Measurements from ENCODE around the gene NINL.

The NINL gene

GRCh38 chr20:25533920-25534700 is 51.2 kb downstream of the NINL start:
- H3K27ac ChIP-seq (replicated peaks; ENCODE audit: low read length), result no peak overlapping the region
- DNase-seq (ENCODE audit: low spot score), result no peak
- peaks cover 6 to 17% of the 10 kb centered on the region in 2 donors for H3K4me1 ChIP-seq (ENCODE audit: control insufficient read depth in 2 of 2, insufficient read depth in 1 of 2, low read depth in 1 of 2, low read length in 2 of 2)
- no peak overlapping the region for H3K14ac ChIP-seq (ENCODE audit: low read length)
- H3K9me3 ChIP-seq (replicated peaks in 1 of 2; ENCODE audit: control insufficient read depth in 2 of 2, insufficient read depth in 1 of 2, low read depth in 1 of 2, low read length in 2 of 2), result no peaks in the 10 kb centered on the region
- H3K4ac ChIP-seq (ENCODE audit: low read length), result no peak overlapping the region
- no peak overlapping the region for H2BK12ac ChIP-seq (ENCODE audit: low read length)
- no peak overlapping the region for H4K91ac ChIP-seq (ENCODE audit: low read depth, low read length, poor library complexity)
- no peak overlapping the region for H2AFZ ChIP-seq (ENCODE audit: low read length)
- H3K4me3 ChIP-seq (ENCODE audit: low read length in 2 of 2), result no peak overlapping the region
- no peak overlapping the region for H3K9ac ChIP-seq (ENCODE audit: low read depth, low read length, poor library complexity)
- WGBS, 2 donors (ENCODE audit: extremely low coverage in 2 of 2, insufficient read length in 2 of 2, insufficient replicate concordance in 1 of 2), result no CpG with 5 or more reads among the region's 4 CpGs
- no peak overlapping the region for H2AK5ac ChIP-seq (ENCODE audit: low read depth, low read length)
- H2BK15ac ChIP-seq (ENCODE audit: low read length), result no peak overlapping the region
- peaks cover 4 to 14% of the 10 kb centered on the region in 2 donors for H3K36me3 ChIP-seq (replicated peaks in 1 of 2; ENCODE audit: control insufficient read depth in 2 of 2, insufficient read depth in 2 of 2, low read length in 2 of 2)
- no peak overlapping the region for H2BK120ac ChIP-seq (ENCODE audit: low read depth, low read length)
- peaks cover 8% of the 10 kb centered on the region for H3K79me1 ChIP-seq (ENCODE audit: low read depth, low read length)
- no peak overlapping the region for H2BK5ac ChIP-seq (ENCODE audit: low read length)
- no peaks in the 10 kb centered on the region for H3K27me3 ChIP-seq (ENCODE audit: control insufficient read depth in 3 of 3, insufficient read depth in 3 of 3, low read depth in 1 of 3, low read length in 3 of 3)
- H3K23ac ChIP-seq (ENCODE audit: low read depth, low read length, poor library complexity), result no peak overlapping the region
- H3K18ac ChIP-seq (ENCODE audit: low read length), result no peak overlapping the region
- H4K8ac ChIP-seq (ENCODE audit: low read depth, low read length), result no peak overlapping the region
- H3K4me2 ChIP-seq (ENCODE audit: insufficient read depth, low read length, poor library complexity, severe bottlenecking), result no peak overlapping the region

- Histone ChIP-seq H3K14ac (ENCODE audit: low read length) (no peak overlapping the region), H3K9ac (ENCODE audit: low read depth, low read length, poor library complexity) (no peak overlapping the region), H3K23ac (ENCODE audit: low read depth, low read length, poor library complexity) (no peak overlapping the region), H3K4ac (ENCODE audit: low read length) (no peak overlapping the region), H3K4me2 (ENCODE audit: insufficient read depth, low read length, poor library complexity, severe bottlenecking) (no peak overlapping the region), H3K4me1 (ENCODE audit: control insufficient read depth in 2 of 2, insufficient read depth in 1 of 2, low read depth in 1 of 2, low read length in 2 of 2) (peaks cover 6 to 17% of the 10 kb centered on the region in 2 donors), H2AK5ac (ENCODE audit: low read depth, low read length) (no peak overlapping the region), H3K27me3 (ENCODE audit: control insufficient read depth in 3 of 3, insufficient read depth in 3 of 3, low read depth in 1 of 3, low read length in 3 of 3) (no peaks in the 10 kb centered on the region), H3K79me1 (ENCODE audit: low read depth, low read length) (peaks cover 5% of the 10 kb centered on the region), H2BK5ac (ENCODE audit: low read length) (no peak overlapping the region), H3K18ac (ENCODE audit: low read length) (no peak overlapping the region), H2BK120ac (ENCODE audit: low read depth, low read length) (no peak overlapping the region), H2BK12ac (ENCODE audit: low read length) (no peak overlapping the region), H3K27ac (replicated peaks; ENCODE audit: low read length) (no peak overlapping the region), H4K8ac (ENCODE audit: low read depth, low read length) (no peak overlapping the region), H2BK15ac (ENCODE audit: low read length) (no peak overlapping the region), H3K36me3 (replicated peaks in 1 of 2; ENCODE audit: control insufficient read depth in 2 of 2, insufficient read depth in 2 of 2, low read length in 2 of 2) (peaks cover 3 to 15% of the 10 kb centered on the region in 2 donors), H2AFZ (ENCODE audit: low read length) (no peak overlapping the region), H3K4me3 (ENCODE audit: low read length in 2 of 2) (no peak overlapping the region), H3K9me3 (replicated peaks in 1 of 2; ENCODE audit: control insufficient read depth in 2 of 2, insufficient read depth in 1 of 2, low read depth in 1 of 2, low read length in 2 of 2) (no peaks in the 10 kb centered on the region), H4K91ac (ENCODE audit: low read depth, low read length, poor library complexity) (no peak overlapping the region)
- no CpG with 5 or more reads among the region's 11 CpGs for WGBS, 2 donors (ENCODE audit: extremely low coverage in 2 of 2, insufficient read length in 2 of 2, insufficient replicate concordance in 1 of 2)
- DNase-seq (ENCODE audit: low spot score), result no peak
Measured at GRCh38 chr20:25532971-25533391, 52.4 kb downstream of the NINL start.

GRCh38 chr20:25532015-25532751 is 53.1 kb downstream of the NINL start:
- Histone ChIP-seq H4K91ac (ENCODE audit: low read depth, low read length, poor library complexity) (no peak overlapping the region), H3K18ac (ENCODE audit: low read length) (no peak overlapping the region), H3K9ac (ENCODE audit: low read depth, low read length, poor library complexity) (no peak overlapping the region), H3K36me3 (replicated peaks in 1 of 2; ENCODE audit: control insufficient read depth in 2 of 2, insufficient read depth in 2 of 2, low read length in 2 of 2) (peaks cover 0 to 12% of the 10 kb centered on the region in 2 donors), H2AK5ac (ENCODE audit: low read depth, low read length) (no peak overlapping the region), H3K79me1 (ENCODE audit: low read depth, low read length) (peaks cover 5% of the 10 kb centered on the region), H4K8ac (ENCODE audit: low read depth, low read length) (no peak overlapping the region), H2BK15ac (ENCODE audit: low read length) (no peak overlapping the region), H3K27me3 (ENCODE audit: control insufficient read depth in 3 of 3, insufficient read depth in 3 of 3, low read depth in 1 of 3, low read length in 3 of 3) (no peaks in the 10 kb centered on the region), H2AFZ (ENCODE audit: low read length) (no peak overlapping the region), H2BK12ac (ENCODE audit: low read length) (no peak overlapping the region), H2BK5ac (ENCODE audit: low read length) (no peak overlapping the region), H3K23ac (ENCODE audit: low read depth, low read length, poor library complexity) (no peak overlapping the region), H3K4me3 (ENCODE audit: low read length in 2 of 2) (no peak overlapping the region), H3K9me3 (replicated peaks in 1 of 2; ENCODE audit: control insufficient read depth in 2 of 2, insufficient read depth in 1 of 2, low read depth in 1 of 2, low read length in 2 of 2) (no peaks in the 10 kb centered on the region), H3K4me1 (ENCODE audit: control insufficient read depth in 2 of 2, insufficient read depth in 1 of 2, low read depth in 1 of 2, low read length in 2 of 2) (peaks cover 6 to 17% of the 10 kb centered on the region in 2 donors), H2BK120ac (ENCODE audit: low read depth, low read length) (no peak overlapping the region), H3K14ac (ENCODE audit: low read length) (no peak overlapping the region), H3K4ac (ENCODE audit: low read length) (no peak overlapping the region), H3K27ac (replicated peaks; ENCODE audit: low read length) (no peak overlapping the region), H3K4me2 (ENCODE audit: insufficient read depth, low read length, poor library complexity, severe bottlenecking) (no peak overlapping the region)
- peak; percentile 15 for DNase-seq (ENCODE audit: low spot score)
- no CpG with 5 or more reads among the region's 12 CpGs for WGBS, 2 donors (ENCODE audit: extremely low coverage in 2 of 2, insufficient read length in 2 of 2, insufficient replicate concordance in 1 of 2)

GRCh38 chr20:25529295-25529951 is 55.9 kb downstream of the NINL start:
- WGBS, 2 donors (ENCODE audit: extremely low coverage in 2 of 2, insufficient read length in 2 of 2, insufficient replicate concordance in 1 of 2), result no CpG with 5 or more reads among the region's 9 CpGs
- Histone ChIP-seq H2AFZ (ENCODE audit: low read length) (no peak overlapping the region), H3K27ac (replicated peaks; ENCODE audit: low read length) (no peak overlapping the region)

More at GRCh38 chr20:25529295-25529951, 55.9 kb downstream of the NINL start:
- DNase-seq (ENCODE audit: low spot score), result no peak
- Histone ChIP-seq H3K23ac (ENCODE audit: low read depth, low read length, poor library complexity) (no peak overlapping the region), H3K9ac (ENCODE audit: low read depth, low read length, poor library complexity) (no peak overlapping the region), H3K36me3 (replicated peaks in 1 of 2; ENCODE audit: control insufficient read depth in 2 of 2, insufficient read depth in 2 of 2, low read length in 2 of 2) (peaks cover 1 to 30% of the 10 kb centered on the region in 2 donors), H2BK120ac (ENCODE audit: low read depth, low read length) (no peak overlapping the region), H2BK5ac (ENCODE audit: low read length) (no peak overlapping the region), H3K27me3 (ENCODE audit: control insufficient read depth in 3 of 3, insufficient read depth in 3 of 3, low read depth in 1 of 3, low read length in 3 of 3) (peaks cover 0 to 2% (median 0%) of the 10 kb centered on the region in 3 experiments), H3K18ac (ENCODE audit: low read length) (no peak overlapping the region), H2BK15ac (ENCODE audit: low read length) (no peak overlapping the region), H3K4me2 (ENCODE audit: insufficient read depth, low read length, poor library complexity, severe bottlenecking) (no peak overlapping the region), H3K4me1 (ENCODE audit: control insufficient read depth in 2 of 2, insufficient read depth in 1 of 2, low read depth in 1 of 2, low read length in 2 of 2) (peaks cover 6 to 17% of the 10 kb centered on the region in 2 donors), H2AK5ac (ENCODE audit: low read depth, low read length) (no peak overlapping the region), H3K9me3 (replicated peaks in 1 of 2; ENCODE audit: control insufficient read depth in 2 of 2, insufficient read depth in 1 of 2, low read depth in 1 of 2, low read length in 2 of 2) (no peaks in the 10 kb centered on the region), H2BK12ac (ENCODE audit: low read length) (no peak overlapping the region), H3K14ac (ENCODE audit: low read length) (no peak overlapping the region), H3K79me1 (ENCODE audit: low read depth, low read length) (peaks cover 6% of the 10 kb centered on the region), H3K4ac (ENCODE audit: low read length) (no peak overlapping the region), H4K91ac (ENCODE audit: low read depth, low read length, poor library complexity) (no peak overlapping the region), H4K8ac (ENCODE audit: low read depth, low read length) (no peak overlapping the region), H3K4me3 (ENCODE audit: low read length in 2 of 2) (no peak overlapping the region)

Measured in neuronal stem cell (in vitro differentiated cells).